Psoas muscle (tissue), 8 donors: ENCODE data around the gene SLC25A44. TPM values are rescaled to one million over a fixed set of nuclear protein-coding genes. Genes with fewer than 3 reads are reported as not detected.

Source experiments
- ATAC-seq, 4 donors: fragments of 200-7000 bp; cut with Tn5 transposase; one replicate each; pipeline ENCODE4 v1.9.1; 2020; ENCODE audit warnings: moderate library complexity in 3 of 4, mild to moderate bottlenecking in 2 of 4
- DNase-seq, 2 donors: peaks; one replicate each; pipeline ENCODE4 v3.0.0-alpha.2; 2020
- H3K27ac ChIP-seq: fragments of 200-600 bp; one replicate; pipeline ENCODE4 v1.8.0; 2022
- H3K27me3 ChIP-seq, 3 donors: fragments of 200-600 bp in 1 of 3; one replicate each; pipeline versions ENCODE4 v1.6.1 to v1.8.0; 2013 to 2022; ENCODE audit warnings: low read length in 2 of 3, mild to moderate bottlenecking in 2 of 3, moderate library complexity in 1 of 3; ENCODE audit not compliant: insufficient read depth in 3 of 3
- H3K36me3 ChIP-seq, 2 donors: fragments of 200-600 bp in 1 of 2; one replicate each; pipeline versions ENCODE4 v1.6.1 to v1.8.0; 2013 to 2022; ENCODE audit warnings: low read depth in 1 of 2, mild to moderate bottlenecking in 1 of 2, moderate library complexity in 1 of 2; ENCODE audit not compliant: insufficient read depth in 1 of 2
- H3K4me1 ChIP-seq: fragments of 200-600 bp; one replicate; pipeline ENCODE4 v1.8.0; 2022
- H3K4me3 ChIP-seq: fragments of 200-600 bp; one replicate; pipeline ENCODE4 v1.8.0; 2022; ENCODE audit warnings: mild to moderate bottlenecking
- H3K9me3 ChIP-seq: fragments of 200-600 bp; one replicate; pipeline ENCODE4 v1.8.0; 2022
- WGBS, 3 donors: extraction: QIAGEN DNeasy Blood & Tissue Kit; methylation state at CpG; one replicate each; pipeline versions ENCODE4 v1.1.6 to v1.1.7; 2013; 5-methylcytosine and 5-hydroxymethylcytosine counted together
- intact Hi-C, 2 donors: fragments of 100-400 bp; cut with DNase I; formaldehyde crosslinking; loops; one replicate each; pipeline versions ENCODE4 v1.11.0 to v1.14.2; 2022
- polyA plus RNA-seq, 3 donors: library from polyadenylated mRNA; stranded (reverse); fragments of 200-250 nt; gene quantifications; one replicate each; pipeline ENCODE4 v1.2.3, GENCODE V29; 2013
- total RNA-seq, 4 donors: library from RNA; stranded (reverse); fragmentation: NEBNext Ultra II Directional in 2 of 4; extraction: Animal tissue kit (Norgen Biotek cat#: 25700) in 2 of 4; gene quantifications; one replicate each; pipeline versions ENCODE4 v1.2.1 to v1.2.4, GENCODE V29; 2021 to 2023
- TF ChIP-seq, protein P1 (sequence below): fragments of 200-600 bp; IDR thresholded peaks from one replicate; pipeline ENCODE4 v1.8.0; 2022; ENCODE audit warnings: antibody characterized with exemption
- donor health status: healthy with polysubstance abuse.
- donor health status: DM: no; HTN: no; CAD: no; lungs with moderate emphysema.
- donor health status: Bipolar disorder and iron deficiency.
- donor health status: healthy.
- donor health status: DM: yes; HTN: yes; CAD: no.
- donor health status: DM: no; HTN: no; CAD: no.
- donor health status: DM: no; HTN: no; CAD: no.
- donor health status: DM: yes; HTN: yes; CAD: no.

Gene SLC25A44
- total and polyA plus RNA-seq, 7 donors, result 11.2 to 40.3 (median 21.1) TPM

DNA sequence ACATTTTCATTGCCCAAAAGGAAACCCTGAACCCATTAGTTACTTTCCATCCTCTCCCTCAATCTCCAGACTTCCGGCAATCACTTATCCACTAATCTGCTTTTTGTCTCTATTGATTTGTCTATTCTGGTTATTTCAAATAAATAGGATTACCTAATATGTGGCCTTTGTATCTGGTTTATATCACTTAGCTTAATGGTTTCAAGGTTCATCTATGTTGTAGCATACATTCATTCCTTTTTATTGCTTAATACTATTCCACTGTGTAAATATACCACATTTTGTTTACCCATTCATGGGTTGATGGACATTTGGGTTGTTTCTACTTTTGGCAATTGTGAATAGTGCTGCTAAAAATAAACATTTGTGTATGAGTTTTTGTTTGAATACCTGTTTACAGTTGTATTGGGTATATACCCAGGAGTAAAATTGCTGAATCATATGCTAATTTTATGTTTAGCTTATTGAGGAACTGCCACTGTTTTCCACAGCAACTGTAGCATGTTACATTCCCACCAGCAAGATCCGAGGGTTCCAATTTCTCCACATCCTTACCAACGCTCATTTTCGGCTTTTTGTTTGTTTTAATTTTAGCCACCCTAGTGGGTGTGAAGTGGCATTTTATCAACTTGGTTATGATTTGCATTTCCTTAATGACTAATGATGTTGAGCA is 2.5 kb upstream of the SLC25A44 start:
- Histone ChIP-seq H3K4me3 (no peak overlapping the region), H3K27me3 (no peaks in the 10 kb centered on the region), H3K9me3 (no peaks in the 10 kb centered on the region), H3K27ac (peak overlapping the region; percentile 10), H3K4me1 (peaks cover 28% of the 10 kb centered on the region), H3K36me3 (peaks cover 3 to 12% of the 10 kb centered on the region in 2 donors)
- DNase-seq (no peak), ATAC-seq (no peak)
- intact Hi-C loops, result no loop called here
- TF ChIP-seq, protein P1, sequence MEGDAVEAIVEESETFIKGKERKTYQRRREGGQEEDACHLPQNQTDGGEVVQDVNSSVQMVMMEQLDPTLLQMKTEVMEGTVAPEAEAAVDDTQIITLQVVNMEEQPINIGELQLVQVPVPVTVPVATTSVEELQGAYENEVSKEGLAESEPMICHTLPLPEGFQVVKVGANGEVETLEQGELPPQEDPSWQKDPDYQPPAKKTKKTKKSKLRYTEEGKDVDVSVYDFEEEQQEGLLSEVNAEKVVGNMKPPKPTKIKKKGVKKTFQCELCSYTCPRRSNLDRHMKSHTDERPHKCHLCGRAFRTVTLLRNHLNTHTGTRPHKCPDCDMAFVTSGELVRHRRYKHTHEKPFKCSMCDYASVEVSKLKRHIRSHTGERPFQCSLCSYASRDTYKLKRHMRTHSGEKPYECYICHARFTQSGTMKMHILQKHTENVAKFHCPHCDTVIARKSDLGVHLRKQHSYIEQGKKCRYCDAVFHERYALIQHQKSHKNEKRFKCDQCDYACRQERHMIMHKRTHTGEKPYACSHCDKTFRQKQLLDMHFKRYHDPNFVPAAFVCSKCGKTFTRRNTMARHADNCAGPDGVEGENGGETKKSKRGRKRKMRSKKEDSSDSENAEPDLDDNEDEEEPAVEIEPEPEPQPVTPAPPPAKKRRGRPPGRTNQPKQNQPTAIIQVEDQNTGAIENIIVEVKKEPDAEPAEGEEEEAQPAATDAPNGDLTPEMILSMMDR, result no peak
- 84 to 87% (median 87%) methylated on average over 4 of the region's 4 CpGs for WGBS, 3 donors

DNA sequence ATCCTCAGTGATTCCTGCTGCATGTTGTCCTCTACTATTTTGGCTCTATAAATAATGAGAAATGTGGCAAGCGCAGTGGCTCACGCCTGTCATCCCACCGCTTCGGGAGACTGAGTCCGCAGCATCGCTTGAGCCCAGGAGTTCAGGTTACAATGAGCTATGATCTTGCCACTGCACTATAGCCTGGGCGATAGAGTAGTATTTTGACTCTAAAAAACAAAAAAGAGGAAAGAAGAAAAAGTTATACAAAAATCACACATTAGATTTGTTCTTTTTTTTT is 756 bp upstream of the SLC25A44 start:
- Histone ChIP-seq H3K27me3 (no peaks in the 10 kb centered on the region), H3K4me1 (peaks cover 36% of the 10 kb centered on the region), H3K9me3 (no peaks in the 10 kb centered on the region), H3K27ac (peak overlapping the region; percentile 91), H3K36me3 (peaks cover 7 to 20% of the 10 kb centered on the region in 2 donors), H3K4me3 (peak overlapping the region; percentile 100)
- no peak for DNase-seq
- TF ChIP-seq, protein P1, result no peak
- ATAC-seq, result peak in 1 of 4 donors; percentile 31
- WGBS, 3 donors, result 56 to 63% (median 57%) methylated on average over 7 of the region's 7 CpGs
- intact Hi-C loops, result no loop called here

DNA sequence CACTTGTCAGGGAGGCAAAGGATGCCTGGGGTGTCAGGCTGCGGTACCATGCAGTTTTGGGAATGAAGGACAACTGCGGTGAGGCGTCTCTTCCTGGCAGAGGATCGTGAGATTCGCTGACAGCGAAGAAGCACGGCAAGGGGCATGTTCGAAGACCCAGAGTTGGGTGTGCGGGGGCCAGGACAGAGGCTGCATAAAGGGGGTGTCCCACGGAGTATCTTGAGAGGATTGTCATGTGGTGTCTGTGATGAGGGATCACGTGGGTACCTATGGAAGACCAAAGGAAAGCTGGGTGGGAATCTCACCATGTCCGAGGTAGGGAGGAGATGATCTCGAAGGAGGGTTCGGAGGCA is 372 bp downstream of the SLC25A44 start:
- H3K27ac ChIP-seq, result peak overlapping the region; percentile 91
- intact Hi-C loops, result no loop called here
- TF ChIP-seq, protein P1, result no peak
- 8 to 12% (median 9%) methylated on average over 14 of the region's 14 CpGs for WGBS, 3 donors
- no peaks in the 10 kb centered on the region for H3K9me3 ChIP-seq
- DNase-seq (no peak), ATAC-seq (peak in 1 of 4 donors; percentile 18)
- no peaks in the 10 kb centered on the region for H3K27me3 ChIP-seq
- H3K36me3 ChIP-seq, result peaks cover 7 to 20% of the 10 kb centered on the region in 2 donors
- H3K4me3 ChIP-seq, result peak overlapping the region; percentile 100
- H3K4me1 ChIP-seq, result peaks cover 36% of the 10 kb centered on the region

DNA sequence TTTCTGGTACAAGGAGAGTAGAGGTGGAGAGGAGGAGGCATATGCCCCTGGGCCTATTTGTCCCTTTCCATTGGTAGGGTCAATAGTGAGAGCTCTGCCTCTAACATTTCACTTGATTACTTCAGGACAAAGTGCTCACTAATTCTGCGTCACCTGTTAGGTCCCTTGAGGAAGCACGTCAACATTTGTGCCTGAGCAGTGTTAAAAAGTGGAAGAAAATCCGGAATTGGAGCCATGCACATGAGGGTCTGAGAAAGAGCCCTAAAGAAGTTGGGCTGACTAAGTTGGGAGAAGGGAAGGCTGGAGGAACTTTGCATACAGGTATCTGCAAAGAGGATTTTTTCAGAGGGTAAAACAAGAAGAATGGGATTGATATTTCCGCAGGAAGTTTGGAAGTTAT is 1.9 kb downstream of the SLC25A44 start:
- DNase-seq (no peak), ATAC-seq (no peak)
- intact Hi-C loops, result loop anchor here in 1 of 2 donors (2.0 kb wide), 1 partner anchor 17 kb away; the partner anchor contains the start of gene PMF1
- Histone ChIP-seq H3K9me3 (no peaks in the 10 kb centered on the region), H3K27me3 (no peaks in the 10 kb centered on the region), H3K36me3 (peaks cover 10 to 34% of the 10 kb centered on the region in 2 donors), H3K27ac (no peak overlapping the region), H3K4me3 (no peak overlapping the region), H3K4me1 (peaks cover 36% of the 10 kb centered on the region)
- TF ChIP-seq, protein P1, result no peak
- 61 to 73% (median 65%) methylated on average over 4 of the region's 4 CpGs for WGBS, 3 donors

DNA sequence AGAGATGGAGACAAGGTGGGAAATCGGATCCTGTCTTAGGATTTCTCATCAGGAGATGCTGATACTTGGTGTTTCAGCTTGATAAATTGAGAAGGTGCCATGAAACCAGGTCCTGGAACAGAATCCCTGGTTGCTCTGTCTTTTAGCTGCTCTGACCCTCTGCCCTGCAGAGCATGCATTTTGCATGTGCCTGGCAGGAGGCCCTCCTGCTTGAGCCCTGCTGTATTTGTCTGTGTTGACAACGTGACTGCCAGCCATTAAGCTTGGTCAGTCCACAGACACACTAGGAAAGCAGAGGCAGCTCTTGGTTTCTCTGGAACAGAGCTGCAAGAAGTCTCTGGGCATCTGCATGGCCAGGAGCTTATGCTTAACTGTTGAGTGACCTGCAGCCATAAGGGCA is 2.5 kb downstream of the SLC25A44 start:
- 49 to 61% (median 59%) methylated on average over 2 of the region's 2 CpGs for WGBS, 3 donors
- ATAC-seq (no peak), DNase-seq (no peak)
- no peak overlapping the region for H3K4me3 ChIP-seq
- H3K36me3 ChIP-seq, result peaks cover 10 to 40% of the 10 kb centered on the region in 2 donors
- intact Hi-C loops, result loop anchor here in 1 of 2 donors (2.0 kb wide), 1 partner anchor 16 kb away; the partner anchor contains the start of gene PMF1
- no peaks in the 10 kb centered on the region for H3K9me3 ChIP-seq
- peaks cover 35% of the 10 kb centered on the region for H3K4me1 ChIP-seq
- TF ChIP-seq, protein P1, result no peak
- no peaks in the 10 kb centered on the region for H3K27me3 ChIP-seq
- peak overlapping the region; percentile 5 for H3K27ac ChIP-seq
